Stomach (tissue), 9 donors: Measurements from ENCODE around the gene FKBP7. TPM values are rescaled to one million over a fixed set of nuclear protein-coding genes. Genes with fewer than 3 reads are reported as not detected.

ENCODE experiments used
- DNase-seq, 2 donors: peaks; one replicate each; pipeline versions ENCODE4 v3.0.0 to v3.0.0-alpha.2; 2013 to 2019
- H3K27ac ChIP-seq, 5 donors: fragments of 200-600 bp in 4 of 5; sonication (generic) in 4 of 5; one replicate each; pipeline ENCODE4 v1.5.1; 2013 to 2019; ENCODE audit warnings: mild to moderate bottlenecking in 1 of 5, moderate library complexity in 1 of 5
- H3K27me3 ChIP-seq, 3 donors: fragments of 200-600 bp; sonication (generic); one replicate each; pipeline ENCODE4 v1.5.1; 2017 to 2019; ENCODE audit warnings: mixed run types in 1 of 3
- H3K36me3 ChIP-seq, 4 donors: fragments of 200-600 bp; sonication (generic); 1 replicate in 3 of 4; 2 replicates in 1 of 4; pipeline ENCODE4 v1.5.1; 2016 to 2019
- H3K4me1 ChIP-seq, 4 donors: fragments of 200-600 bp; sonication (generic); one replicate each; pipeline ENCODE4 v1.5.1; 2016 to 2019
- H3K4me3 ChIP-seq, 4 donors: fragments of 200-600 bp; sonication (generic) in 3 of 4; one replicate each; pipeline ENCODE4 v1.5.1; 2016 to 2019; ENCODE audit warnings: mild to moderate bottlenecking in 1 of 4
- H3K9me3 ChIP-seq, 4 donors: fragments of 200-600 bp; sonication (generic); one replicate each; pipeline ENCODE4 v1.5.1; 2016 to 2019
- EP300 ChIP-seq: sonication (generic); formaldehyde crosslinking; IDR thresholded peaks from one replicate; pipeline ENCODE4 v1.6.1; 2017; ENCODE audit warnings: antibody characterized with exemption
- POLR2A ChIP-seq, 4 donors: fragments of 450-650 bp; IDR thresholded peaks; one replicate each; pipeline ENCODE4 v1.6.1; 2016; ENCODE audit warnings: antibody characterized with exemption in 4 of 4, control low read depth in 2 of 4, mild to moderate bottlenecking in 1 of 4, moderate library complexity in 1 of 4
- POLR2AphosphoS5 ChIP-seq, 3 donors: sonication (generic); formaldehyde crosslinking; IDR thresholded peaks; one replicate each; pipeline ENCODE4 v1.6.1; 2016; ENCODE audit warnings: antibody characterized with exemption in 3 of 3
- WGBS, 5 donors: extraction: QIAGEN DNeasy Blood & Tissue Kit in 3 of 5; methylation state at CpG; one replicate each; pipeline versions ENCODE4 v1.1.5 to v1.1.7; 2013 to 2018; 5-methylcytosine and 5-hydroxymethylcytosine counted together
- intact Hi-C: fragments of 100-400 bp; cut with DNase I; formaldehyde crosslinking; loops from one replicate; pipeline ENCODE4 v1.15.1; 2023; ENCODE audit warnings: low total_unique reads
- polyA plus RNA-seq, 3 donors: library from polyadenylated mRNA; stranded (reverse); fragments of 200-250 nt; gene quantifications; one replicate each; pipeline ENCODE4 v1.2.3, GENCODE V29; 2013
- total RNA-seq, 5 donors: library from RNA; depleted of rRNA; stranded (reverse); fragments of >200 nt; gene quantifications; one replicate each; pipeline versions ENCODE4 v1.1.0 to v1.2.3, GENCODE V29; 2014 to 2016
- TF ChIP-seq, protein P1 (sequence below), 7 experiments: fragments of 450-650 bp in 4 of 7; fragments of 200-600 bp in 3 of 7; sonication (generic) in 3 of 7; IDR thresholded peaks; one replicate each; pipeline ENCODE4 v1.5.1; 2016 to 2019; ENCODE audit warnings: antibody characterized with exemption in 7 of 7, control low read depth in 2 of 7, mild to moderate bottlenecking in 1 of 7
- donor health status: healthy with polysubstance abuse.
- donor health status: Bipolar disorder and iron deficiency.
- donor health status: healthy.

Gene FKBP7
- total and polyA plus RNA-seq, 8 donors = 0.87 to 31.4 (median 4.7) TPM

DNA sequence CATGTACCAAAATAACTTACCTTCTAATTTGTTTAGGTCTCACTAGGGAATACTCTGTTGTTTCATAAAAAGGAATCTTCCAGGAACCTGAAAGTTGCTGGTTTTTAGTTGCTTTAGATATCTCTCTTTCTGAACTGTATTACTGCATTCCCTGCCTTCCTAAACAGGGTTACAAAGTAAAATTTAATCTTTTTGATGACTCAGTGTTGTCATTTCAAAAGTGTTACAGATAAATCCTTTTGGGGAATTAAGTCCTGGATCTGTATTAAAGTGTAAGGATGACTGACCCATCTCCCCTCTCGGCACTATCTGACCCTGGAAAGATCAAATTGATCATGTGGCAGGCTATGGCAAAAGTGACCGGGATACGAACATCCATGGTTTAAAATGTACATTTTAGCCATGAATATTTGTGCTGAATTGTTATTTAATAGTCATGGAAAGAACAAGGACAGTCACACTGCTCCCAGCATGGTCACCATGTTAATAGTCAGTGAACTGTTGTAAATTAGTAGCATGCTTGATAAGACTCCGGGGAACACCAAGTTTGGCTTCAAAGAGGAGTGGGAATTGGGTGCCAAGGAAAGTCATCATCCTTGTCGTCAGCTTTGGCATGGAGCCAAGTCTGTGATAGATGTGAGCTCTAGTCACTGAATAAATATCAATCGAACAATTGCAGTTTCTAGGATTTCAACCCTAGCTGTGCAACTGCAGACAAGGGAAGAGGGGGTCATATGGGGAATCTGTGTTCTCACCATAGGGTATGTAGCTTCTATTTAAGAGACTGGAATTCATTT lies 6.0 kb upstream of the FKBP7 start:
- no peaks in the 10 kb centered on the region for H3K9me3 ChIP-seq
- peak overlapping the region in 3 of 5 donors; percentile 10 to 28 (median 13) for H3K27ac ChIP-seq
- H3K4me3 ChIP-seq = no peak overlapping the region
- peaks cover 53 to 60% (median 57%) of the 10 kb centered on the region in 4 donors for H3K4me1 ChIP-seq
- intact Hi-C loops = no loop called here
- no peaks in the 10 kb centered on the region for H3K27me3 ChIP-seq
- 48 to 59% (median 51%) methylated on average over 6 of the region's 6 CpGs for WGBS, 5 donors
- DNase-seq = peak; percentile 64 to 71
- peaks cover 0 to 22% (median 17%) of the 10 kb centered on the region in 4 donors for H3K36me3 ChIP-seq
- TF ChIP-seq POLR2AphosphoS5 (IDR thresholded peaks at IDR 0.05) (peak in 1 of 3 donors; percentile 30), POLR2A (IDR thresholded peaks at IDR 0.05) (no peak)
- TF ChIP-seq, protein P1, sequence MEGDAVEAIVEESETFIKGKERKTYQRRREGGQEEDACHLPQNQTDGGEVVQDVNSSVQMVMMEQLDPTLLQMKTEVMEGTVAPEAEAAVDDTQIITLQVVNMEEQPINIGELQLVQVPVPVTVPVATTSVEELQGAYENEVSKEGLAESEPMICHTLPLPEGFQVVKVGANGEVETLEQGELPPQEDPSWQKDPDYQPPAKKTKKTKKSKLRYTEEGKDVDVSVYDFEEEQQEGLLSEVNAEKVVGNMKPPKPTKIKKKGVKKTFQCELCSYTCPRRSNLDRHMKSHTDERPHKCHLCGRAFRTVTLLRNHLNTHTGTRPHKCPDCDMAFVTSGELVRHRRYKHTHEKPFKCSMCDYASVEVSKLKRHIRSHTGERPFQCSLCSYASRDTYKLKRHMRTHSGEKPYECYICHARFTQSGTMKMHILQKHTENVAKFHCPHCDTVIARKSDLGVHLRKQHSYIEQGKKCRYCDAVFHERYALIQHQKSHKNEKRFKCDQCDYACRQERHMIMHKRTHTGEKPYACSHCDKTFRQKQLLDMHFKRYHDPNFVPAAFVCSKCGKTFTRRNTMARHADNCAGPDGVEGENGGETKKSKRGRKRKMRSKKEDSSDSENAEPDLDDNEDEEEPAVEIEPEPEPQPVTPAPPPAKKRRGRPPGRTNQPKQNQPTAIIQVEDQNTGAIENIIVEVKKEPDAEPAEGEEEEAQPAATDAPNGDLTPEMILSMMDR (IDR thresholded peaks at IDR 0.05) = no peak

DNA sequence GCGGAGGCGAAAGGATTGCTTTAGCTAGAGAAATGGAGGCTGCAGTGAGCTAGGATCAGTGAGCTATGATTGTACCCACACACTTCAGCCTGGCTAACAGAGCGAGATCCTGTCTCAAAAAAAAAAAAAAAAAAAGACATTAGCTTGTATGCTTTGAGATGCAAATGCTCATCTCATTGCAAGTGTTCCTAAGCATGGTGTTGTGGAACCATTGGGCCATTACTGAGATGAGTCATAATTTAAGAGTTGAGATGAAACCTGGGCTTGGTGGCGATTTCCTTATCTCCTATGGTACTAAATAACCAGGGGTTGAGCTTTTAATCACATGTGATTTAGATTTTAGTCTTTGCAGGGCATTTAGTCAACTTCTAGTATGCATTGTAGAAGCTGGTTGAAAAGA lies 4.0 kb upstream of the FKBP7 start:
- WGBS, 5 donors = 77 to 85% (median 77%) methylated on average over 4 of the region's 4 CpGs
- Histone ChIP-seq H3K27ac (no peak overlapping the region), H3K9me3 (no peaks in the 10 kb centered on the region), H3K4me3 (peak overlapping the region in 2 of 4 donors; percentile 64 to 86), H3K4me1 (peaks cover 61 to 71% (median 64%) of the 10 kb centered on the region in 4 donors), H3K36me3 (peaks cover 0 to 16% (median 11%) of the 10 kb centered on the region in 4 donors), H3K27me3 (no peaks in the 10 kb centered on the region)
- no peak for DNase-seq
- intact Hi-C loops = no loop called here
- TF ChIP-seq, protein P1 (IDR thresholded peaks at IDR 0.05) = no peak
- no peak for TF ChIP-seq POLR2A (IDR thresholded peaks at IDR 0.05)
- TF ChIP-seq EP300 = no peak
- no peak for TF ChIP-seq POLR2AphosphoS5 (IDR thresholded peaks at IDR 0.05)

DNA sequence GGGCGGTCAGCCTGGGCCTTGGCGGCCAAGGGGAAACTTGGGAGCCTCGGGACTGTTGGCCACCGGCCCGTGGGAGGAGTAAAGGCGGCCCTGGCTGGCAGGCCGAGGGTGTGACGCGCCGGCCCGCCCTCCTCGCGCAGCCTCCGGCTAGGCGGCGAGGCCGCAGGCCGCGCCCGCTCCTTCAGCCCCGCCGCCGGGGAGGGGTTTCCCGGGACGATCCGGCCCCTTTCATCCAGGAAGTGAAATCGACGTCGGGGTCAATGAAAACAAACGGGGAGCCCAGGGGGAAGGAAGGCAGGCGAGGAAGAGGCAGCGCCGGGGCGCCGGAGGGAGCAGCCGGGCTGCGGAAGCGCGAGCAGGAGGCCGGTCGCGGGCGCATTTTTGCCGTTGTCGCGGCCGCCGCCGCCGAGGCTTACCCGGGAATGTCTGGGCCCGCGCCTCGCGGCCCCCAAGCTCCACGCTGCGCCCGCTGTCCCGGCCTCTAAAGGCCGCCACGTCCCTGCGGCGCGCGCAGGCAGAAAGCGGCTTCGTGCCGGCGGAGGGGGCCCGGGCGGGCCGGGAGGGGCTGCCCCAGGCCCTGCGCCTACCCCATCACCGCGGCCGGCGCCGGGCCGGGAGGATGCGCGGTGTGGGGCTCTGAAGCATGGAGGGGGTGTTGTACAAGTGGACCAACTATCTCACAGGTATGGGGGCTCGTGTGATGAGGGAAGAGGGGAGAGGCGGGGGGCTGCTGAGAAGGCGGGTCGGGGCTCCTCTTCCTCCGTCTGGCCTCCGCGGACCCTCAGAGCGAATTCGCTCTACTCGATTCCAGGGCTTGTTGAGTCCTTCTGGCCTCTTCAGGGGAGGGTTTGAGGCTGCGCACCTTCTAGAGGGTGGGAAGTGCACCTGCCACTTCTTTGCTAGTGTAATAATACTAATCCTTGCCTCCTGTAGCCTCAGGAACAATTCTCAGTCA lies 2.1 kb upstream of the FKBP7 start, which contains the start of gene PLEKHA3:
TSS of gene PLEKHA3 (plus strand) at position 231 of the 955 bp plus-strand sequence. CDS start at position 644, 413 bp downstream.
- 0 to 1% (median 0%) methylated on average over 58 to 92 of the region's 92 CpGs for WGBS, 5 donors
- H3K4me1 ChIP-seq = peaks cover 58 to 76% (median 68%) of the 10 kb centered on the region in 4 donors

More for the DNA sequence above, 2.1 kb upstream of the FKBP7 start, which contains the start of gene PLEKHA3:
- H3K27me3 ChIP-seq = no peaks in the 10 kb centered on the region
- H3K9me3 ChIP-seq = no peaks in the 10 kb centered on the region
- H3K27ac ChIP-seq = peak within 1 kb of the TSS; percentile 92 to 97 (median 95)
- DNase-seq = peak; percentile 95 to 98
- TF ChIP-seq POLR2AphosphoS5 (IDR thresholded peaks at IDR 0.05) = peak; percentile 67 to 95 (median 90)
- TF ChIP-seq, protein P1 (IDR thresholded peaks at IDR 0.05) = no peak
- TF ChIP-seq POLR2A (IDR thresholded peaks at IDR 0.05) = peak in 1 of 4 donors; percentile 33
- no peak for TF ChIP-seq EP300
- intact Hi-C loops = no loop called here
- no peaks in the 10 kb centered on the region for H3K36me3 ChIP-seq
- peak within 1 kb of the TSS; percentile 64 to 94 (median 88) for H3K4me3 ChIP-seq
